WERI-Rb-1 (cell line): ENCODE results near the gene IFNAR2.

Experiments used
- DNase-seq: peaks from one replicate; pipeline ENCODE4 v3.0.0-alpha.2; 2020
- H3K27ac ChIP-seq: fragments of 250-450 bp; sonication (Bioruptor Pico); 2 replicates; pipeline ENCODE4 v1.5.1; 2020; ENCODE audit warnings: mild to moderate bottlenecking, moderate library complexity
- H3K27me3 ChIP-seq: fragments of 250-450 bp; sonication (Bioruptor Pico); 2 replicates; pipeline ENCODE4 v1.5.1; 2021; ENCODE audit warnings: mild to moderate bottlenecking, low read depth, moderate library complexity; ENCODE audit not compliant: insufficient read depth, severe bottlenecking
- H3K36me3 ChIP-seq: fragments of 250-450 bp; sonication (Bioruptor Pico); 2 replicates; pipeline ENCODE4 v1.5.1; 2020; ENCODE audit warnings: mild to moderate bottlenecking, moderate library complexity
- H3K4me3 ChIP-seq: 2 replicates; pipeline ENCODE4 v1.5.1; 2011; ENCODE audit warnings: low read depth, mild to moderate bottlenecking, control low read depth, low read length
- H3K9me3 ChIP-seq: fragments of 250-450 bp; sonication (Bioruptor Pico); 2 replicates; pipeline ENCODE4 v1.5.1; 2021; ENCODE audit warnings: mild to moderate bottlenecking, moderate library complexity; ENCODE audit not compliant: severe bottlenecking
- CTCF ChIP-seq: IDR thresholded peaks from 2 replicates; pipeline ENCODE4 v1.5.1; 2011; ENCODE audit warnings: low read depth, mild to moderate bottlenecking, control low read depth, inconsistent platforms, low read length

The IFNAR2 gene

GRCh38 chr21:33229784-33230544 lies at the start of gene IFNAR2:
IFNAR2 (plus strand) TSS chr21:33229938; CDS start chr21:33241923, 11,985 bp downstream.
- peak; percentile 85 for DNase-seq
- TF ChIP-seq CTCF = no peak
- peak within 1 kb of the TSS; percentile 92 for H3K4me3 ChIP-seq
- H3K9me3 ChIP-seq = peaks cover 3% of the 10 kb centered on the region
- peak within 1 kb of the TSS; percentile 89 for H3K27ac ChIP-seq
- H3K36me3 ChIP-seq = peaks cover 15% of the 10 kb centered on the region; the same call in 1 of the 2 replicates
- H3K27me3 ChIP-seq = no peaks in the 10 kb centered on the region

GRCh38 chr21:33185852-33186251 lies 43.9 kb upstream of the IFNAR2 start:
- TF ChIP-seq CTCF = no peak
- Histone ChIP-seq H3K27me3 (no peaks in the 10 kb centered on the region), H3K4me3 (no peak overlapping the region), H3K9me3 (no peaks in the 10 kb centered on the region), H3K27ac (no peak overlapping the region), H3K36me3 (no peaks in the 10 kb centered on the region)
- no peak for DNase-seq

- Histone ChIP-seq H3K27ac (no peak overlapping the region), H3K4me3 (no peak overlapping the region)
- no peak for DNase-seq
Measured at GRCh38 chr21:33187276-33187675, 42.5 kb upstream of the IFNAR2 start.

GRCh38 chr21:33189237-33189636 lies 40.5 kb upstream of the IFNAR2 start:
- no peak for DNase-seq
- no peaks in the 10 kb centered on the region for H3K27me3 ChIP-seq

More at GRCh38 chr21:33187276-33187675, 42.5 kb upstream of the IFNAR2 start:
- no peaks in the 10 kb centered on the region for H3K9me3 ChIP-seq
- TF ChIP-seq CTCF = no peak
- no peaks in the 10 kb centered on the region for H3K36me3 ChIP-seq
- no peaks in the 10 kb centered on the region for H3K27me3 ChIP-seq

GRCh38 chr21:33189824-33190223 lies 39.9 kb upstream of the IFNAR2 start:
- Histone ChIP-seq H3K36me3 (no peaks in the 10 kb centered on the region), H3K27me3 (no peaks in the 10 kb centered on the region), H3K9me3 (no peaks in the 10 kb centered on the region), H3K4me3 (no peak overlapping the region), H3K27ac (no peak overlapping the region)
- TF ChIP-seq CTCF = no peak
- no peak for DNase-seq

More at GRCh38 chr21:33189237-33189636, 40.5 kb upstream of the IFNAR2 start:
- Histone ChIP-seq H3K36me3 (no peaks in the 10 kb centered on the region), H3K4me3 (no peak overlapping the region), H3K9me3 (no peaks in the 10 kb centered on the region), H3K27ac (no peak overlapping the region)
- no peak for TF ChIP-seq CTCF
